AG08395 (cell line): ENCODE results near the gene ZC3H15.
"Not testable (repeated sequence)": the region's sequence is repeated elsewhere in the genome, so short reads cannot be mapped to it uniquely, and the experiment has no call there.

Source experiments
- DNase-seq: peaks from one replicate; pipeline ENCODE4 v3.0.0; 2012; ENCODE audit warnings: mixed read lengths, low spot score

The ZC3H15 gene

GRCh38 chr2:186496401-186496800, 10.3 kb downstream of the ZC3H15 start:
- DNase-seq = no peak

GRCh38 chr2:186497928-186498327, 11.9 kb downstream of the ZC3H15 start:
- DNase-seq = no peak

GRCh38 chr2:186498834-186499233, 12.8 kb downstream of the ZC3H15 start:
- no peak for DNase-seq

- peak; percentile 28 for DNase-seq
These were observed 18.0 kb downstream of the ZC3H15 start for GRCh38 chr2:186503827-186504606.

- no peak for DNase-seq
These were observed 22.2 kb downstream of the ZC3H15 start for GRCh38 chr2:186508263-186508662.

- no peak for DNase-seq
These were observed 29.3 kb downstream of the ZC3H15 start for GRCh38 chr2:186515376-186515775.

- DNase-seq = no peak
These were observed 30.3 kb downstream of the ZC3H15 start for GRCh38 chr2:186516396-186516795.

GRCh38 chr2:186517090-186517489, 31.0 kb downstream of the ZC3H15 start:
- DNase-seq = no peak

- DNase-seq = no peak
These were observed 32.2 kb downstream of the ZC3H15 start for GRCh38 chr2:186518291-186518690.

GRCh38 chr2:186518945-186519344, 32.9 kb downstream of the ZC3H15 start:
- no peak for DNase-seq

- DNase-seq = not testable (repeated sequence)
These were observed 35.6 kb downstream of the ZC3H15 start for GRCh38 chr2:186521570-186522153.

- DNase-seq = no peak
These were observed 36.4 kb downstream of the ZC3H15 start for GRCh38 chr2:186522450-186522849.

GRCh38 chr2:186523791-186524190, 37.7 kb downstream of the ZC3H15 start:
- peak; percentile 14 for DNase-seq

GRCh38 chr2:186526281-186526680, 40.2 kb downstream of the ZC3H15 start:
- no peak for DNase-seq

- DNase-seq = no peak
These were observed 44.3 kb downstream of the ZC3H15 start for GRCh38 chr2:186530314-186530713.

- no peak for DNase-seq
These were observed 45.3 kb downstream of the ZC3H15 start for GRCh38 chr2:186531257-186531775.

- DNase-seq = no peak
These were observed 46.8 kb downstream of the ZC3H15 start for GRCh38 chr2:186532891-186533290.

GRCh38 chr2:186533717-186534116, 47.7 kb downstream of the ZC3H15 start:
- DNase-seq = no peak

- DNase-seq = no peak
These were observed 48.3 kb downstream of the ZC3H15 start for GRCh38 chr2:186534406-186534805.

GRCh38 chr2:186535861-186536260, 49.8 kb downstream of the ZC3H15 start:
- DNase-seq = no peak

- DNase-seq = no peak
These were observed 51.0 kb downstream of the ZC3H15 start for GRCh38 chr2:186537019-186537418.

GRCh38 chr2:186540941-186541340, 54.9 kb downstream of the ZC3H15 start:
- peak; percentile 41 for DNase-seq

GRCh38 chr2:186542002-186542401, 55.9 kb downstream of the ZC3H15 start:
- DNase-seq = no peak
